Activated T-cell treated with anti-CD3 and anti-CD28 coated beads for 24 hours (primary cell): Measurements from ENCODE around the gene FAM83B.
"Not testable (repeated sequence)": the region's sequence is repeated elsewhere in the genome, so short reads cannot be mapped to it uniquely, and the experiment has no call there.

Experiments
- DNase-seq: peaks from one replicate; pipeline ENCODE4 v3.0.0-alpha.2; 2020; ENCODE audit warnings: low read depth

Gene FAM83B, protein sequence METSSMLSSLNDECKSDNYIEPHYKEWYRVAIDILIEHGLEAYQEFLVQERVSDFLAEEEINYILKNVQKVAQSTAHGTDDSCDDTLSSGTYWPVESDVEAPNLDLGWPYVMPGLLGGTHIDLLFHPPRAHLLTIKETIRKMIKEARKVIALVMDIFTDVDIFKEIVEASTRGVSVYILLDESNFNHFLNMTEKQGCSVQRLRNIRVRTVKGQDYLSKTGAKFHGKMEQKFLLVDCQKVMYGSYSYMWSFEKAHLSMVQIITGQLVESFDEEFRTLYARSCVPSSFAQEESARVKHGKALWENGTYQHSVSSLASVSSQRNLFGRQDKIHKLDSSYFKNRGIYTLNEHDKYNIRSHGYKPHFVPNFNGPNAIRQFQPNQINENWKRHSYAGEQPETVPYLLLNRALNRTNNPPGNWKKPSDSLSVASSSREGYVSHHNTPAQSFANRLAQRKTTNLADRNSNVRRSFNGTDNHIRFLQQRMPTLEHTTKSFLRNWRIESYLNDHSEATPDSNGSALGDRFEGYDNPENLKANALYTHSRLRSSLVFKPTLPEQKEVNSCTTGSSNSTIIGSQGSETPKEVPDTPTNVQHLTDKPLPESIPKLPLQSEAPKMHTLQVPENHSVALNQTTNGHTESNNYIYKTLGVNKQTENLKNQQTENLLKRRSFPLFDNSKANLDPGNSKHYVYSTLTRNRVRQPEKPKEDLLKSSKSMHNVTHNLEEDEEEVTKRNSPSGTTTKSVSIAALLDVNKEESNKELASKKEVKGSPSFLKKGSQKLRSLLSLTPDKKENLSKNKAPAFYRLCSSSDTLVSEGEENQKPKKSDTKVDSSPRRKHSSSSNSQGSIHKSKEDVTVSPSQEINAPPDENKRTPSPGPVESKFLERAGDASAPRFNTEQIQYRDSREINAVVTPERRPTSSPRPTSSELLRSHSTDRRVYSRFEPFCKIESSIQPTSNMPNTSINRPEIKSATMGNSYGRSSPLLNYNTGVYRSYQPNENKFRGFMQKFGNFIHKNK

DNA sequence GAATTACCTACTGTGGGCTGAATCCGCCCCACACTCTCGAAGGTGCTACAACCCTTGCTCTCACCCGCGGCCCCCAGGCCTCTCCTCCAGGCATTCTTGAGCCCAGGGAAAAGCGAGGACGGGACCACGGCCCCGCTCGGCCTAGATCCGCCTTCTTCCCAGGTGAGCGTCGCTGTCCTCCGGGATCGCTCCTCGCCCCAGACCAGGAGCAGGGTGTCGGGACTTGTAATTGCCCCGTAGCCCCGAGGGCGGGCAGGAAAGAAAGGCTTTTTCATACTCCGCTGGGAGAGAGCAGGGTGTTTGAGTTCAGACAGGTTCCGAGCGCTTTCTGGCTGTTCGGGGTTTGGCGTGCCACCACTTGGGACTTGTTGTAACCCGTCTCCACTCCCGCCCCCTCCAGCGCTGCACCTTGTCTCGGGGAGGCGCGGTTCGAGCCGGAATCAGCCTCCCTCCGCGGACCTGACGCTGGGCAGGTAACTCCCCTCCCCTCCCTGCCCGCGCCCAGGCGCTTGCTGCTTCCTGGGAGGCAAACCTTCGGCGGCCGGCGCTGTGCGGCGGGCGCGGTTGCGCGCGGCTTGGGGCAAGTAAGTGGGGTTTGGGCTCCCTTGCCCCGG lies at the start of gene FAM83B:
Gene FAM83B, plus strand, starts transcription at position 529 of the 614 bp plus-strand sequence. CDS start 23,476 bp downstream, outside the sequence.
- DNase-seq, result no peak

DNA sequence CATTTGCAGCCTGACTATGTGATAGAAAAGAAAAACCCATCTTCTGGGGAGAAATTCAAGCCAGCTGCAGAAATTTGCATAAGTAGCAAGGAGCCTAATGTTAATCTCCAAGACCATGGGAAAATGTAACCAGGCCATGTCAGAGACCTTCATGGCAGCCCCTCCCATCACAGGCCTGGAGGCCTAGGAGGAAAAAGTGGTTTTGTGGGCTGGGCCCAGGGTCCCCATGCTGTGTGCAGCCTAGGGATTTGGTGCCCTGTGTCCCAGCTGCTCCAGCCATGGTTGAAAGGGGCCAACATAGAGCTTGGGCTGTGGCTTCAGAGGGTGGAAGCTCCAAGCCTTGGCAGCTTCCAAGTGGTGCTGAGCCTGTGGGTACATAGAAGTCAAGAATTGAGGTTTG lies 49.7 kb upstream of the FAM83B start:
- not testable (repeated sequence) for DNase-seq

DNA sequence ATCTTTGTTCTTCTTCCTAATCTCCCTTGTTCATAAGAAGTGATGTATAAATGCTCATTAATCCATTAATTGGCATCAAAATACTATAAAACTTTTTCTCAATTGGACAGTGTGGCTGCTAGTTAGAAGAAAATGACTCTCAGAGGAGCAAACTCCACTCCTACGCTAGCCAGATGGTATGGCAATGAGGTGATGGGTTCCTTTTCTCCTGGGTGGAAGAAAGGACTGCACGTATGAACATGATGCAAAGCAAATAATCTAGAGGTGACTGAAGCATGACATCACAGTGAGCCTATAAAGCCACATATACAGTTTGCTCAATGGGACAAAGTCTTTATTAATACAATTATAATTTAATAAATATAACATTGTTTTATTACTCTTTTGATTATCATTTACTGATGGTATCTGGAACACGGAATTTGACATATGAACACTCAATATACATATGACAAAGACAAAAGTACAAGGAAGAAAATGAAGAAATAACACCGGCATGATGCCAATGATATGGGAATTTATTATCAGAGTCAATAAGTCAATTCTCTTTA lies 46.4 kb upstream of the FAM83B start:
- DNase-seq, result no peak

DNA sequence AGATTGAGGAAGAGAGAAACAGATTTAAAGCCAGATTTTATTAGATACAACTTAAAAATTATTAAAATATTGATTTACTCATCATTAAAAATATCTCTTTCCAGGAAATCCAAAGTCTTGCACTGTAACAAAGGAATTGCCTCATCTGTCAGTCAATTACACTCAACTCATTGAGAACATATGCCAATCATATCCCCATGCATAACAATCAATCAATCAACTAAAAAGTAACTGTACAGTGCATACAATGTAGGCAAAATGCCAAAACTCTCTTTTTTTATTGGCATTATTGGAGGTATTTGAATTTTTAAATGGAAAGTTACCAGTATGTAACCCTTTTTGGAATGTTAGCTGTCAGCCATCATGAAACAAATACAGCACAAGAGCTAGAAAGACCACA lies 45.3 kb upstream of the FAM83B start:
- no peak for DNase-seq

DNA sequence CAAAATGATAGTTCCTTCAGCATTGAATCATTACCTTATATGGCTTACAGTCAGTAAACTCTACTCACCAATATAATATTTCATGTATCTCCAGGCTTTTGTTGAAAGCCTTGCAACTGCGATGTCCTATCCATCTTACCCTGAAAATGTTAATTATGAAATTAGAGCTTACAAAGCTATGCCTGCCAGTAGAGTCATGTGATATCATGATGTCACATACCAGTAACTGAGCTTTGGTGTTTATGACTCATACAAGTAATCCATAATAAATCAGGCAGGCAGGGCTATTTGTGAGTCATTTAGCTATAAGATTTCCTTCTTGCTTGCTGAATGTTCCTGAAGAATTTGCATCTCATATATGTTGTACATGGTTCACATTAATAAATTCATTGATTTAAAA lies 44.9 kb upstream of the FAM83B start:
- no peak for DNase-seq

DNA sequence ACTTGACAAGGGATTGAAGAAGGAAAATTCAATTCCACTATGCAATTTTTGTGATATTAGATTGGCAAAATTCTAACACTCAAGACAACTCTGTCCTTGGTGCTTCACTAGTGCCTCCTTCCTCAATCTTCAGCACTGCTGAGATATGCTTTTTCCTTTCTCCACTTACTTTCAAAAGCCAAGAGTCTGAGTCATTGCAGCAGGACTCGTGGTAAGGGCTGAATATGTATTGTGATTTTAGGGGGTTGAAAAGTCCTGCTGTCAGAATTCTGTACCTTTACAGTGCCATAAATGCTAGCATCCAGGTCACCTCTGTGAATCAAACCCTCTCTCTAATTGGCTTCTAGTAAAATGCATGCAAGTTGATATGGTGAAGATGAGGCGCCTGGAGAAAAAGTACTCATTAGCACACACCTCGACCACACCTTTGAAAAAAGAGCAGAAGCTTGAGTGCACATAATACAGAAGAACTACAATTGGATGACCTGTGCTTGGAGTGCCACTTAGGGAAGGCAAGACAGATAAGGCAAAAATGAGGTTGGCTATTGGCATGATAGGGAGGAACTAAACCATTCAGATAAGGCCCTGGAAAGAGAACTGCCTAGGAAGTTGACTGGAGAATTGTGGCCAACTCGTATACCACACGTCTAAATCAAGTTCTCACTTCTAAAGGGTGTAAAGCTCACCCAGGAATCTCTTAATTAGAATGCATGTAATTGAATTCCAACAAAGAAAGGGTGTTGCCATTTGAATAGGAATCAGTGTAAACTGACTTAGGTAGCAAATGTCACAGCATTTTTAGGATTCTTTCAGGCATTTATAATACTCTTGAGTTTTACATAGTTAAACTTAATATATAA lies 43.6 kb upstream of the FAM83B start:
- no peak for DNase-seq

DNA sequence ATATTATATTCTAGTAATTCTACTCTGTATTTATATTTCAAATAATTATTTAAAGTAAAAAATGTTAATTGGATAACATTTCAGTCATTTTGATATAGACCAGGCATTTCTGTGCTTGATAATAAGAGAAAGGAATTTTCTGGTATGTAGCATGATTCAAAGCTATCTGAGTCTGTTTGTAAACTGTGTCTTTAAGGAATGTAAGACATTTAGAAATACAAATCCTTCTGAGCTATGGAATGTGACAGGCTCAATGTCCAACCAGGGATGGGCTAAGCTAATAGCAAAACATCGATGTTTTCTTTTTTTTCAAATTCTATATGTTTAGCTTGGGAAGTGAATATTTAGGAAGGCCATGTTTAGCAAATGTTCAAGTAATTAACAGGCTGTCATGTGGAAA lies 41.5 kb upstream of the FAM83B start:
- DNase-seq, result no peak

DNA sequence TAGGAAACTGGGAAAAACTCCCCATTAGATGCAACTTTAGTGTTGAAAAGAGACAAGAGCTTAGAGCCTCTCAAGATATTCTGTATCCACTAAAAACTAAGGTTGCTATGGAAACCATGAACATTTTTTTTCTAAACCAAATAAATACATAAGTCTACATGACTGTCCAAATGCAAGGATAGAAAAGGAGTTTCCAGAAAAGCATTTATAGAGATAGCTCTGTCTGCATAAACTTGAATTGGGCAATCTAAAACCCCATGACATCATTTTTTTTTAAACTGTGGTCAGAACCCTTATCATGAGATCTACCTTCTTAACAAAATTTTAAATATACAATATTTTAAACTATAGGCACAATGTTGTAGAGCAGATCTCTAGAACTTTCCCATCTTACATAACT lies 36.4 kb upstream of the FAM83B start:
- no peak for DNase-seq

DNA sequence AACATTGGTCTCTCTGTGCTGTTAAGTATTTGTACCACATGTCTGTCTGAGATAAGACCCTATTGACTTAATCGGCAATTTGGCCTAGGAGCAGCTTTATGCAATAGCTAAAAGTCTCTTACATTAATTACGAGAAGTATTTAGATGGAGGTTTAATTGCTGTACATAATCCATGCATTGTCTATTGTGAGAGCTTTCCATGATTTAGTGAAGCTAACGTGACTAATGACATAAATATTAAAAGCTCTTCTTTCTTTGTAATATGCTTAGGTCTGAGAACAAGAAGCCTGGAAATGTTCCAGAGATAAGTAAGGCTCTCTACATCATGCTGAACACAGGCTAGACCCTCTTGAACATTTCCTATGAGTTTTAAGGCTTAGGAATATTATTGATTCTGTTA lies 32.7 kb upstream of the FAM83B start:
- no peak for DNase-seq

DNA sequence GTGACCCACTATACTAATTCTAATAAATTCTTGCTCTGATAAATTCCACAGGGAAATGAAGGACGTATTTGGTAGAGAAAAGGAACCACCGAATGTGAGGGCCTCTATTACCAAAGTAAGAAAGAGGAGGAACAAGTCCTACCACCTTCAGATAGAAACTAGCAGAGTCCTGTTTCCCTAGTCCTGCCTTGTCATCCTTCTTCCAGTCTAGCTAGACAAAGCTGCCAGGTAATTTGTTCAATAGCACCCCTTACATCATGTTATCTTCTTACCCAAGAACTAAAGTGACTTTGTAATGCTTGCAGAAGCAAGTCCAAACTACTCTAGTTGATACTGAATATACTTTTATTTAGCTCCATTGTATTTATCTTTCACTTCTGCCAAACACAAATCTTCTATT lies 29.3 kb upstream of the FAM83B start:
- no peak for DNase-seq

DNA sequence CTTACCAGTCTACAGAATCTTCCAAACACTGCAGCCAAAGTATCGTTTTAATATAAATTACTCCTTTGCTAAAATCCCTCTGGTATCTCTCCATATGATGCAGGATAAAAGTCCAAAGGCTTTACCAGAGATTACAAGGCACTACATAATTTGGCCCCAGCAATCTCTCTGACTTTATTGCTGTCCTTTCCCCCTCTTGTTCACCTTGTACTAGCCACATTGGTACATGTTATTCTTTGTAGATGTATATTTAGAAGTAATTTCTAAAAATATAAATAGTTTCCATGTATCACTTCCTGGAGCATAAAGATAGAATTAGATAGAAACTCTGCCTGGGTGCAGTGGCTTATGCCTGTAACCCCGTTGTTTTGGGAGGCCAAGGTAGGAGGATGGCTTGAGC lies 28.7 kb upstream of the FAM83B start:
- no peak for DNase-seq

DNA sequence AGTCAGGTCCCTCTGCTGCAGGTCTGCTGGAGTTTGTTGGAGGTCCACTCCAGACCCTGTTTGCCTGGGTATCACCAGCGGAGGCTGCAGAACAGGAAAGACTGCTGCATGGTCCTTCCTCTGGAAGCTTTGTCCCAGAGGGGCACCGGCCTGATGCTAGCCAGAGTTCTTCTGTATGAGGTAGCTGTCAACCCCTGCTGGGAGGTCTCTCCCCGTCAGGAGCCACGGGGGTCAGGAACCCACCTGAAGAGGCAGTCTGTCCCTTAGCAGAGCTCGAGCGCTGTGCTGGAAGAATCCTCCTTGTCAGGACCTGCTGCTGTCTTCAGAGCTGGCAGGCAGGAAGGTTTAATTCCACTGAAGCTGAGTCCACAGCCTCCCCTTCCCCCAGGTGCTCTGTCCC lies 22.3 kb upstream of the FAM83B start:
- not testable (repeated sequence) for DNase-seq

DNA sequence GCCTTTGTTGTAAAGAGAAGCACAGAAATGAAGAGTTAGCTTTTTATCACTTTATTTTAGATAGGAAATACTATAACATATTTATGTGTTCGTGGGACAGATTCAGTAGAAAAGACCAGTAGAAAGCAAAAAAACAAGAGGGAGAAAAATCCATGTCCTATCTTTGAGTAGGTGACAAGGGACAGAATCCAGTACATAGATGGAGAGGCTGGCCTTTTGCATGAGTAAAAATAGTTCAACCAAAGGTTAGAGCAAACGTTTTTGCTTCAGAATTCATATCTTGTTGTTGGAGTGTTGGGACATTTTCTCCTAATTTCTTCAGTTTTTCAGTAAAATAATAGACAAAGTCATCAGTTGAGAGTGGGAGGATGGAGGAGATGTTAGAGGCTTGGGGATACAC lies 19.6 kb upstream of the FAM83B start:
- DNase-seq, result no peak

DNA sequence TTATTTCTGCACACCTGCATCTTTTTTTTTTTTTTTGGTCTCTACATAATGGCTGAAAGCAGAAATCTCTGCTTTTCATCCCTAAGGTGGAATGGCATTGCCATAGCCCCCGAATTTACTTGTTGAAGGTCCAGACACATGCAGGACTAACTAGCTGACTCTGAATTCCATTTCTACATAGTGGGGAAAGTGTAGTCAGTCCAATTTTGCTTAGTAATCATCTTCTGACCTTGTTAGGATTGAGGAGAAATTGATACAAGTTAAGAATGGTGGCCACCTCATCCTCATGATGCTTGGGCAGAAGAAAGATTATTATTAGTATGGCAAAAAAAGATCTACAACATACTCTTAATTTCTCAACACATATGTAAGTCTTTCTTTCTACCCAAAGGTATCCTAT lies 16.4 kb upstream of the FAM83B start:
- no peak for DNase-seq

DNA sequence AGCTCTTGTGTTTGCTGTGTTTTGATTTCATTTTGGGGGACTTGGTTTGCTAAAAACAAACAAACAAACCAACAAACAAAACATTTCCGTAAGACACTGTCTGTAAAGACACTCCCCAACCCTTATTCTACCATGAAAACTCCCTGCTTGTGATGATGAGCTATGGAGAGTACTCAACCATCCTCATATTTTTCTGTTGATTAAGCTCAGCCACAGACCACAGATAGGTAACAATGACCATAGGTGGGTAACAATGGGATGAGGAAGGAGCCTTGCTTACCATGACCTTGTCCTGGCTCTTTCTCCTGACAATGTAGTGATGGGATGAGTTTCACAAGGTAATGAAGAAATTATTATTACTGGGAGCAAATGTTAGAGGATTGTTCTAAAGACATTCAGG lies 11.4 kb upstream of the FAM83B start:
- DNase-seq, result no peak

DNA sequence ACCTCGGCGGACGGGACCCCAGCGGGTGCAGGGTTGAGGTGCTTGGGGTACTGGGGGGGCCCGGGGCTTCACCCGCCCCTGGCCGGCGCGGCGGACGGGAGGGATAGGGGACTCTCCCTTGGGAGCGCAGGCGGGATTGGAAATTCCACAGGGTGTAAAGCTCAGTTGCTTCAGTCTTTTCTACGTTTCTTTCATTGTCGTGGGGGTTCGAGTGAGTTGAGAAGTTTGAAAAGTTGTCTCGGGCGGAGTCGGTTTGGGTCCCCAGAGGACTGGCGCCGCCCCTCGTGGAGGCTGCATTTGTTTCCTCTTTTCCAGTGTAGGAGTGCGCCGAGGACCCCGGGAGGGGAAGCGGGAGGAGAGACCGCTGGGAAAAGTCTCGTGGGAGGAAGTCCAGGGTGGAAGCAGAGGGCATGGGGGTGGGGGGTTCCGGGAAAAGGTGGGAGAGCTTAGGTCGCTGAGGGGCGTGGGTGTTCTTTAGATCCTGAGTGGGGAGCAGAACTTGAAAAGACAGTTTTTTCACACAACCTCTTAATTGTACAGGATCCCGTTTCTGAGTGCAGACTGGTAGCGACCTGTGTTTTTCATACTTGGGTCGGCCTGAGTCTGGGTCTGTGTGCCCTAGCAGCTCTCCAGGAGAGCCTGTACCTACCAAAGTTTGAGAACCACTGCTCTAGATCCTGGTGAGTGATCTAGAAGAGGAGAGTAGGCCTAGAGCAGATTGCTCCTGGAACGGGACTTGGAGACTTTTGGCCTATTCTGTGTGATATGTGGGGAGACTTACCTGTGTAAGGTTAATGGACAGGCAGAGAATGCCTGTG lies 495 bp downstream of the FAM83B start:
- no peak for DNase-seq

DNA sequence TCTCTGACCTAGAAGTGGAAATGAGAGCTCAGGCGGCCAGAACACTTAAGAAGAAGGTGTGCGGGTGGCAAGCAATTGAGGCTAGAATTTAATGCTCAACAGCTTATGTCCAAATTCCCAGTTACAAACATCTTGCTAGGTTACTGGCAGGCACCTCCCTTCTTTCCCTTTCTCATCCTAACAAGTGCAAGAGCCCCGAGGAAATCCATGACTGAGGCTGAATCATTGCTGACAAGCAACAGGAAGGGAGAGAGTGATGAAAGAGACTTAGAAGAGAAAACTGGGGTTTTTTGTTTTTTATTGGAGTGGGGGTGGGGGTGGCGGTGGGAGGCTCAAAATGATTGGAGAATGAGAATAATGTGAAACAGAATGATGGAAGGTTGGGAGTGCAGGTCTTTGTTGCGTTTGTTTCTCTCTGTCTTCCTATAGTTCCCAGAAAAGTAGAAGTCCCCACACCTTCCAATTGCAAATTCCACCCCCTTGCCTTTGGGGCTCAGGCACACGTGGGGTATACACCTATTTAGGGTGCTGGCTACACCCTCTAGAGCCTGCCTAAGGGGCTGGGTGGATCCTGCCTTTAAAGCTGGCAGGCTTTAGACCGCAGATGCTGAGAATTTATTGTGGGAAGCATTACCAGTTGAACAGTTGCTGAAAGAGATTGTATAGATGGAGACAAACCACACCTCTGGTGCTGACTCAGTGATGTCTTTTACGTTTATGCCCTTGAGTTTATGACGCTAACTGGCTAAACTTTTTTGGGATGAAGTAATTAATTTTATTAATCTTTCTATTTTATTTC lies 1.4 kb downstream of the FAM83B start:
- no peak for DNase-seq

DNA sequence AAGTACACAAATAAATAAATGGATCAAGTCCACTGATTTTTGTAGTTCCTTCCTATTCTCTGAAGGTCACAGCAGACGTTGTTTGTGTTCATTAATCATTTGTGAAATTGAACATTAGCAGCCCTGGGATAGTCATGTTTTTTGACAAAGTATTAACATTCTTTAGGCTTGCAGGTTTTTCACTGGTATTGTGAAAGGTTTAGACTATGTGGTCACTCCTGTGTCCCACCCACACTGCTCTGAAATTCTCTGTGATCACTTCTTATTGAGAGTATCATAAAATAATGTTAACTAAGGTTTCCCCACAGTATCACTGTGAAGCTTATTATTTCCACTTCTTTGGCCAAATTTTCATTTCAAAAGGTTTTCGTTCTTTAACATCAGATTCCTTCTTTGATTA lies 3.5 kb downstream of the FAM83B start:
- DNase-seq, result no peak

DNA sequence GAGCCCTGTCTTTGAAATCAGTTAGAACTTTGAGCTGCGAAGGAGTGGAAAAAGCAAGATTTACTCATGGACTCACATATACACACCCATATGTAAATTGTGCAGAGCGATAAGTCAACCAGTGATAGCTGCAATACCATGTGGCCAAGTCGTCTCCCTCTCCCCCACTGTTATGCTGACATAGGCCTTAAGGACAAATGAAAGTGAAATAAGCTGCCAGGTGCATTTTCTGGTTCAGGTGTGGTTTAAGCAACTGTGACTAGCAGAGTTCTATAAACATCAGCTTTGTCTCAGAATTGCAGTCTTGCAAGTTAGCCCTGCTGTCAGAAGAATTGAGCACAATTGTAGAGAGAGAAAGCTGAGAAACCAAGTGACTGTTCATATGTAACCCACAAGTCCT lies 9.6 kb downstream of the FAM83B start:
- DNase-seq, result no peak

DNA sequence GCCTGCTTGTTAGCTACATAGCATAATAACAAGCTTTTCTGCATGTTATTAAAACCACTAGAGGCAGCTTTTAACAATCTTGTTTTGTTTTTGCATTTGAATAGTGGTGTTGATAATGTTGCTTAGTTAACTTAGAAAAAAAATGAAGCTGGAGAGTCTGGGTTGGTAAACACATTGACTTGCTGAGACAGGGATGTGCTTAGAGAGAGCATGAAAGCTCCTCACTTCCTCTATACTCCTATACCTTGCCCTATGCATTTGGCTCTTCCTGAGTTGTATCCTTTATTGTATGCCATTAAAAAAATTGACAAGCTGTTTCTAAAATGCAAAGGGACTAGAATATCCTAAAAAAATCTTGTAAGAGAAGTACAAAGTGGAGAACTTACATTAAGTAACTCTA lies 13.6 kb downstream of the FAM83B start:
- DNase-seq, result no peak
